Erythroblast (primary cell): ENCODE data around the gene STK32C.

Source experiments
- GATA1 ChIP-seq: IDR thresholded peaks from 2 replicates; pipeline ENCODE4 v1.6.1; 2011; ENCODE audit warnings: low read depth, mild to moderate bottlenecking, control low read depth, low read length, moderate library complexity
- POLR2A ChIP-seq: IDR thresholded peaks from 2 replicates; pipeline ENCODE4 v1.6.1; 2011; ENCODE audit warnings: mild to moderate bottlenecking, low read length

GRCh38 chr10:132256866-132257265 is 50.9 kb downstream of the STK32C start:
- TF ChIP-seq POLR2A (no peak), GATA1 (no peak)
